Measurements from ENCODE around the gene SERTAD2. TPM values are rescaled to one million over a fixed set of nuclear protein-coding genes. Genes with fewer than 3 reads are reported as not detected.

Gene SERTAD2
- total and polyA plus RNA-seq, 9 donors = 9.9 to 26.8 (median 20.8) TPM

DNA sequence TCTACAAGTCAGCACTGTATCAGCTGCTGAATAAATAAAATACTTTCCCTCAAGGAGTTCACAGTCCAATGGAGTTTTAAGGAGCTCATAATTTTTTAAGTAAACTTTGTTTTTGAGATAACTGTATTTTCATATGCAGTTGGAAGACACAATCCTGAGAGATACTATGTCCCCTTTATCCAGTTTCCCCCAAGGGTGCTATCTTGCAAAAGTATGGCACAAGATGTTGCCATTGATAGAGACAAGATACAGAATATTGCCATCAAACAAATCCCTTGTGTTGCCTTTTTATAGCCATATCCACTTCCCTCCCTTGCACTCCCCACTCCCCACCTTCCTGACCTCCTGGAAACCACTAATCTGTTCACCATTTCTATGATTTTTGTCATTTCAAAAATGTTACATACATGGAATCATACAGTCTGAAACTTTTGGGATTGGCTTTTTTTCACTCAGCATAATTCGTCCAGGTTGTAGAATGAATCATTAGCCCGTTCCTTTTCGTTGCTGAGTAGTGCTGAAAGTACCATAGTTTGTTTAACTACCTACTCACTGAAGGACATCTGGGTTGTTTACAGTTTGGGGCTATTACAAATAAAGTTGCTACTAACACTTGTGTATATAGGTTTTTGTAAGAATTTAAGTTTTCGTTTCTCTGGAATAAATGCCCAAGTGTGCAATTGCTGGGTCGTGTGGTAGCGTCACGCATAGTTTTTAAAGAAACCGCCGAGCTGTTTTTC lies 30.2 kb upstream of the SERTAD2 start:
- H3K36me3 ChIP-seq = no peaks in the 10 kb centered on the region
- no peak overlapping the region for H3K4me3 ChIP-seq
- no peaks in the 10 kb centered on the region for H3K27me3 ChIP-seq
- H3K4me1 ChIP-seq (ENCODE audit: insufficient read depth) = no peaks in the 10 kb centered on the region
- H3K27ac ChIP-seq = no peak overlapping the region
- WGBS, 3 donors = 93 to 95% (median 94%) methylated on average over 9 of the region's 9 CpGs
- intact Hi-C loops (cut with DNase I) = no loop called here
- TF ChIP-seq EP300 (IDR thresholded peaks at IDR 0.05) = no peak
- no peak for TF ChIP-seq POLR2A (IDR thresholded peaks at IDR 0.05)
- TF ChIP-seq CTCF (IDR thresholded peaks at IDR 0.05) = no peak
- no peaks in the 10 kb centered on the region for H3K9me3 ChIP-seq
- DNase-seq = no peak

GRCh38 chr2:64681479-64681967 lies 27.8 kb upstream of the SERTAD2 start:
- Histone ChIP-seq H3K4me1 (ENCODE audit: insufficient read depth) (no peaks in the 10 kb centered on the region), H3K27ac (no peak overlapping the region), H3K27me3 (no peaks in the 10 kb centered on the region), H3K36me3 (no peaks in the 10 kb centered on the region), H3K9me3 (no peaks in the 10 kb centered on the region), H3K4me3 (no peak overlapping the region)
- TF ChIP-seq EP300 (IDR thresholded peaks at IDR 0.05) (no peak), CTCF (IDR thresholded peaks at IDR 0.05) (no peak), POLR2A (IDR thresholded peaks at IDR 0.05) (no peak)
- intact Hi-C loops (cut with DNase I) = no loop called here
- 91 to 94% (median 94%) methylated on average over 2 of the region's 2 CpGs for WGBS, 3 donors
- DNase-seq = no peak

DNA sequence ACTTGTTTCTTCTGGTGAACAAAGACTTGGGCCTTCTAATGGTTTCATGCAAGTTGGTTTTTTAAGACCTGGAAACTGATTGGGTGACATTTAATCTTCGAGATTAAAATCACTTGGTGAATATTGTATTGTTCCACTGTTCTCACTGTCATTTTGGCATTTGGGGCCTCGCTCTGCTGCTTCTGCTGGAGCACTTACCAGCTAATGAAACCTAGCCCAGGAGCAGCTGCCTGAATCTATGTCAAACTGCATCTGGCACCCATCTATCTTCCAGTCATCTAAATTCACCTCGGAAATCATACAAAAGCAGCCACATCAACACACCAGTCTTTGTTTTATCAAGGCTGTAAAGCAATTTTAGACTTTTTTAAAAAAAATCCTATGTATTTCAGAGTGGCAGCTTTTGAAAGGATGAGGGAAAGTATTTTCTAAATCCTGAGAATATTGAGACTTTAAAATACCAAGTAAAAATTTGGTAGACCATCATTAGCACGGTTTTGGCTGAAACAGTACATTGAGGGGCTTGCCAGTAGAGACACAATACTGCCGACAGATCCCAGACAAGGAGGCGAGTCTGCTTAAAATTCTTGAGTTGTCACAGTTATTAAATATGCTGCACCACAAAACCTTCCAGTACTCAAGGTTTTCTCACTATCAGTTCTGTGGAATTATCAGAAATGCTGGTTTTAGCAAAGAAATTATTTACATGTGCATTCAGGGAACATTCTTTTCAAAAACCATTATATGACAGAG lies 26.1 kb upstream of the SERTAD2 start:
- intact Hi-C loops (cut with DNase I) = no loop called here
- Histone ChIP-seq H3K36me3 (no peaks in the 10 kb centered on the region), H3K4me1 (ENCODE audit: insufficient read depth) (no peaks in the 10 kb centered on the region), H3K27ac (no peak overlapping the region), H3K27me3 (no peaks in the 10 kb centered on the region), H3K9me3 (no peaks in the 10 kb centered on the region), H3K4me3 (no peak overlapping the region)
- no peak for DNase-seq
- no peak for TF ChIP-seq CTCF (IDR thresholded peaks at IDR 0.05)
- TF ChIP-seq EP300 (IDR thresholded peaks at IDR 0.05) = no peak
- no peak for TF ChIP-seq POLR2A (IDR thresholded peaks at IDR 0.05)
- WGBS, 3 donors = 47 to 55% (median 51%) methylated on average over 6 of the region's 6 CpGs

GRCh38 chr2:64678771-64679590 lies 25.3 kb upstream of the SERTAD2 start:
- H3K4me3 ChIP-seq = no peak overlapping the region
- intact Hi-C loops (cut with DNase I) = no loop called here
- no peak for DNase-seq
- TF ChIP-seq POLR2A (IDR thresholded peaks at IDR 0.05) = no peak
- no peak for TF ChIP-seq EP300 (IDR thresholded peaks at IDR 0.05)
- no peak for TF ChIP-seq CTCF (IDR thresholded peaks at IDR 0.05)
- no peak overlapping the region for H3K27ac ChIP-seq
- no peaks in the 10 kb centered on the region for H3K27me3 ChIP-seq
- H3K36me3 ChIP-seq = no peaks in the 10 kb centered on the region
- H3K4me1 ChIP-seq (ENCODE audit: insufficient read depth) = no peaks in the 10 kb centered on the region
- WGBS, 3 donors = 59 to 64% (median 60%) methylated on average over 3 of the region's 3 CpGs
- no peaks in the 10 kb centered on the region for H3K9me3 ChIP-seq
